ENCODE data around the gene SFMBT2. TPM values are rescaled to one million over a fixed set of nuclear protein-coding genes. Genes with fewer than 3 reads are reported as not detected.

Gene SFMBT2
- total RNA-seq, 1 experiment from 2014 or later: 14.3 TPM

DNA sequence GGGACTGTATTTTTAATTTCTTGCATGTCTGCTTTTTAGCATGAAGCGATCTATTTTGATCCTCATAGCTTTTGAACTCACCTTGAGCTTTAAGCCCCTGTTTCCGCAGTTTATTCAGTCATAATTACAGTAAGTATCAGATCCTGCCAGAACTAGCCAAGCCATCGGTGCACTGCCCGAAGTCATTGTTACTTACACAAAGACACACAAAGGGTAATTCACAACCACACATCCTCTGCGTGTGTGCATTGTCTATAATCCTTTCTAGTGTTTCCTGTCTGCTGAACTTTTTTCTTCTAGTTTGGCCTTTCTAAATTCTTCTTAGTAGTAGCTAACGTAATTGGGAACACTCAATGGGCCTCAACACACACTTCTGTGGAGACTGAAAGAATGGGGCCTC is 133.0 kb downstream of the SFMBT2 start (continued):
- TF ChIP-seq, protein P1, sequence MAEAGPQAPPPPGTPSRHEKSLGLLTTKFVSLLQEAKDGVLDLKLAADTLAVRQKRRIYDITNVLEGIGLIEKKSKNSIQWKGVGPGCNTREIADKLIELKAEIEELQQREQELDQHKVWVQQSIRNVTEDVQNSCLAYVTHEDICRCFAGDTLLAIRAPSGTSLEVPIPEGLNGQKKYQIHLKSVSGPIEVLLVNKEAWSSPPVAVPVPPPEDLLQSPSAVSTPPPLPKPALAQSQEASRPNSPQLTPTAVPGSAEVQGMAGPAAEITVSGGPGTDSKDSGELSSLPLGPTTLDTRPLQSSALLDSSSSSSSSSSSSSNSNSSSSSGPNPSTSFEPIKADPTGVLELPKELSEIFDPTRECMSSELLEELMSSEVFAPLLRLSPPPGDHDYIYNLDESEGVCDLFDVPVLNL (CRISPR knock-in tag; IDR thresholded peaks at IDR 0.05; ENCODE audit: borderline replicate concordance, low read depth): no peak
- TF ChIP-seq ATF1 (CRISPR knock-in tag; IDR thresholded peaks at IDR 0.05) (no peak), MXD4 (CRISPR knock-in tag; IDR thresholded peaks at IDR 0.05; ENCODE audit: borderline replicate concordance) (no peak)
- TF ChIP-seq, protein P2, sequence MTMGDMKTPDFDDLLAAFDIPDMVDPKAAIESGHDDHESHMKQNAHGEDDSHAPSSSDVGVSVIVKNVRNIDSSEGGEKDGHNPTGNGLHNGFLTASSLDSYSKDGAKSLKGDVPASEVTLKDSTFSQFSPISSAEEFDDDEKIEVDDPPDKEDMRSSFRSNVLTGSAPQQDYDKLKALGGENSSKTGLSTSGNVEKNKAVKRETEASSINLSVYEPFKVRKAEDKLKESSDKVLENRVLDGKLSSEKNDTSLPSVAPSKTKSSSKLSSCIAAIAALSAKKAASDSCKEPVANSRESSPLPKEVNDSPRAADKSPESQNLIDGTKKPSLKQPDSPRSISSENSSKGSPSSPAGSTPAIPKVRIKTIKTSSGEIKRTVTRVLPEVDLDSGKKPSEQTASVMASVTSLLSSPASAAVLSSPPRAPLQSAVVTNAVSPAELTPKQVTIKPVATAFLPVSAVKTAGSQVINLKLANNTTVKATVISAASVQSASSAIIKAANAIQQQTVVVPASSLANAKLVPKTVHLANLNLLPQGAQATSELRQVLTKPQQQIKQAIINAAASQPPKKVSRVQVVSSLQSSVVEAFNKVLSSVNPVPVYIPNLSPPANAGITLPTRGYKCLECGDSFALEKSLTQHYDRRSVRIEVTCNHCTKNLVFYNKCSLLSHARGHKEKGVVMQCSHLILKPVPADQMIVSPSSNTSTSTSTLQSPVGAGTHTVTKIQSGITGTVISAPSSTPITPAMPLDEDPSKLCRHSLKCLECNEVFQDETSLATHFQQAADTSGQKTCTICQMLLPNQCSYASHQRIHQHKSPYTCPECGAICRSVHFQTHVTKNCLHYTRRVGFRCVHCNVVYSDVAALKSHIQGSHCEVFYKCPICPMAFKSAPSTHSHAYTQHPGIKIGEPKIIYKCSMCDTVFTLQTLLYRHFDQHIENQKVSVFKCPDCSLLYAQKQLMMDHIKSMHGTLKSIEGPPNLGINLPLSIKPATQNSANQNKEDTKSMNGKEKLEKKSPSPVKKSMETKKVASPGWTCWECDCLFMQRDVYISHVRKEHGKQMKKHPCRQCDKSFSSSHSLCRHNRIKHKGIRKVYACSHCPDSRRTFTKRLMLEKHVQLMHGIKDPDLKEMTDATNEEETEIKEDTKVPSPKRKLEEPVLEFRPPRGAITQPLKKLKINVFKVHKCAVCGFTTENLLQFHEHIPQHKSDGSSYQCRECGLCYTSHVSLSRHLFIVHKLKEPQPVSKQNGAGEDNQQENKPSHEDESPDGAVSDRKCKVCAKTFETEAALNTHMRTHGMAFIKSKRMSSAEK (CRISPR knock-in tag; IDR thresholded peaks at IDR 0.05; ENCODE audit: borderline replicate concordance): no peak

DNA sequence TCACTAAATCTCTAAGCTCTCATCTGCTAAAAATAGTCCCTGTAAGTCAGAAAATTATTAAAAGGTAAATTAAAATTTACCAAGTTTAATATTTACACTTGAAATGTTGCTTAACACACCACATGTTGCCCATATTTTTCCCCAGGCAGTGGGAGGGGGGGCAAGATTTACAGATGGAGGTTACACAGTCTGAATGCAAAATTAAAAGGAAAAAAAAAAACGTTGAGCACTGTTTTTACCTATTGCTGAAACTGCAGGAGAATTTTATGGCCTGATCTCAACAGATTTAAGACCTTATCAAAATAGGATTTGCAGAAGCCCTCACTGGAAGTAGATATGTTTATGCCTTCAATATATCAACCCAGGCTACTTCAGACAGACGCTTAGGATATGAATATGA is 133.4 kb downstream of the SFMBT2 start:
- peaks cover 20% of the 10 kb centered on the region for H3K4me1 Mint-ChIP-seq
- ChIA-PET POLR2A (no interaction called here), CTCF (no interaction called here)
- no peaks in the 10 kb centered on the region for H3K9me3 Mint-ChIP-seq
- H3K4me3 Mint-ChIP-seq: no peak overlapping the region
- no peaks in the 10 kb centered on the region for H3K27me3 Mint-ChIP-seq (ENCODE audit: low read depth)
- DNase-seq (ENCODE audit: low spot score): no peak
- no peak for TF ChIP-seq SOX15 (CRISPR knock-in tag; IDR thresholded peaks at IDR 0.05)
- no peak for ATAC-seq
- H3K36me3 Mint-ChIP-seq: no peaks in the 10 kb centered on the region
- no peak overlapping the region for H3K27ac Mint-ChIP-seq

DNA sequence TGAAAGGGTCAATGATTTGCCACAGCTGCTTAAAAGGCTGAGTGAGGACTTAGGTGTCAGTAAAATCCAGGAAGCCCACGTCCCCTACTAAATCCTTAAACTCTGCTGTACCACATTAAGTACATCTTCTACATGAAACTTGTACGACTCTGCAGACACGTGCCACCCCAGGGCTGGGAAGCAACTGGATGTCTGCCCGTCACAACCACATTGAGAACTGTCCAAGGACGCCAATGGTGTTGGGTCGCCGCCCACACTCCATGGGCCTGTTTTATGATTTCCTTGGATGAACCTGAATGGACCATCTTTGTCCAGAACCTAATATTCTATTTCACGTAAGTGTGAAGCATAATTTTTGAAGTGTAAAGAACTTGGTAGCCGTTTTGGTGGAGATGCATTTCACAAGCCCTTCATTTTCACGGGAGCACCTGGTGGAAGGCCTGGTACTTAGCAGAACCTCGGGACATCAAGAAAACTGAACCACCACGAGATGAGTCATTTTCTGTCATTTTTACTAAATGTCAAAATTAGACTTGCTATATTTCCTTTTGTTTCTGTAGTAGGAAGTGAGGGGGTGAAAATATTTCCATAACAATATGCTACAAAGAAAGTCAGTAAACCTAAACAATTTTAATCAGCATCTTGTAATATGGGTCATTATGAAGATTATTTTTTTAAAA is 134.9 kb downstream of the SFMBT2 start:
- H3K27ac Mint-ChIP-seq: no peak overlapping the region

More for the DNA sequence above, 134.9 kb downstream of the SFMBT2 start:
- H3K27me3 Mint-ChIP-seq (ENCODE audit: low read depth): no peaks in the 10 kb centered on the region
- H3K4me1 Mint-ChIP-seq: peaks cover 20% of the 10 kb centered on the region
- no peaks in the 10 kb centered on the region for H3K36me3 Mint-ChIP-seq
- H3K4me3 Mint-ChIP-seq: no peak overlapping the region
- POLR2A ChIA-PET: no interaction called here
- no peaks in the 10 kb centered on the region for H3K9me3 Mint-ChIP-seq
- ATAC-seq (no peak), DNase-seq (ENCODE audit: low spot score) (no peak)
- CTCF ChIA-PET: no interaction called here
- TF ChIP-seq, protein P3, sequence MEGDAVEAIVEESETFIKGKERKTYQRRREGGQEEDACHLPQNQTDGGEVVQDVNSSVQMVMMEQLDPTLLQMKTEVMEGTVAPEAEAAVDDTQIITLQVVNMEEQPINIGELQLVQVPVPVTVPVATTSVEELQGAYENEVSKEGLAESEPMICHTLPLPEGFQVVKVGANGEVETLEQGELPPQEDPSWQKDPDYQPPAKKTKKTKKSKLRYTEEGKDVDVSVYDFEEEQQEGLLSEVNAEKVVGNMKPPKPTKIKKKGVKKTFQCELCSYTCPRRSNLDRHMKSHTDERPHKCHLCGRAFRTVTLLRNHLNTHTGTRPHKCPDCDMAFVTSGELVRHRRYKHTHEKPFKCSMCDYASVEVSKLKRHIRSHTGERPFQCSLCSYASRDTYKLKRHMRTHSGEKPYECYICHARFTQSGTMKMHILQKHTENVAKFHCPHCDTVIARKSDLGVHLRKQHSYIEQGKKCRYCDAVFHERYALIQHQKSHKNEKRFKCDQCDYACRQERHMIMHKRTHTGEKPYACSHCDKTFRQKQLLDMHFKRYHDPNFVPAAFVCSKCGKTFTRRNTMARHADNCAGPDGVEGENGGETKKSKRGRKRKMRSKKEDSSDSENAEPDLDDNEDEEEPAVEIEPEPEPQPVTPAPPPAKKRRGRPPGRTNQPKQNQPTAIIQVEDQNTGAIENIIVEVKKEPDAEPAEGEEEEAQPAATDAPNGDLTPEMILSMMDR (IDR thresholded peaks at IDR 0.05): no peak
- TF ChIP-seq ELF4 (CRISPR knock-in tag; IDR thresholded peaks at IDR 0.05; ENCODE audit: low read depth): no peak
- TF ChIP-seq, protein P4, sequence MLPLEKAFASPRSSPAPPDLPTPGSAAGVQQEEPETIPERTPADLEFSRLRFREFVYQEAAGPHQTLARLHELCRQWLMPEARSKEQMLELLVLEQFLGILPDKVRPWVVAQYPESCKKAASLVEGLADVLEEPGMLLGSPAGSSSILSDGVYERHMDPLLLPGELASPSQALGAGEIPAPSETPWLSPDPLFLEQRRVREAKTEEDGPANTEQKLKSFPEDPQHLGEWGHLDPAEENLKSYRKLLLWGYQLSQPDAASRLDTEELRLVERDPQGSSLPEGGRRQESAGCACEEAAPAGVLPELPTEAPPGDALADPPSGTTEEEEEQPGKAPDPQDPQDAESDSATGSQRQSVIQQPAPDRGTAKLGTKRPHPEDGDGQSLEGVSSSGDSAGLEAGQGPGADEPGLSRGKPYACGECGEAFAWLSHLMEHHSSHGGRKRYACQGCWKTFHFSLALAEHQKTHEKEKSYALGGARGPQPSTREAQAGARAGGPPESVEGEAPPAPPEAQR (CRISPR knock-in tag; IDR thresholded peaks at IDR 0.05): no peak
- TF ChIP-seq ZNF263 (CRISPR knock-in tag; IDR thresholded peaks at IDR 0.05; ENCODE audit: low read depth): no peak
- TF ChIP-seq, protein P5, sequence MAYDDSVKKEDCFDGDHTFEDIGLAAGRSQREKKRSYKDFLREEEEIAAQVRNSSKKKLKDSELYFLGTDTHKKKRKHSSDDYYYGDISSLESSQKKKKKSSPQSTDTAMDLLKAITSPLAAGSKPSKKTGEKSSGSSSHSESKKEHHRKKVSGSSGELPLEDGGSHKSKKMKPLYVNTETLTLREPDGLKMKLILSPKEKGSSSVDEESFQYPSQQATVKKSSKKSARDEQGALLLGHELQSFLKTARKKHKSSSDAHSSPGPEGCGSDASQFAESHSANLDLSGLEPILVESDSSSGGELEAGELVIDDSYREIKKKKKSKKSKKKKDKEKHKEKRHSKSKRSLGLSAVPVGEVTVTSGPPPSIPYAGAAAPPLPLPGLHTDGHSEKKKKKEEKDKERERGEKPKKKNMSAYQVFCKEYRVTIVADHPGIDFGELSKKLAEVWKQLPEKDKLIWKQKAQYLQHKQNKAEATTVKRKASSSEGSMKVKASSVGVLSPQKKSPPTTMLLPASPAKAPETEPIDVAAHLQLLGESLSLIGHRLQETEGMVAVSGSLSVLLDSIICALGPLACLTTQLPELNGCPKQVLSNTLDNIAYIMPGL (CRISPR knock-in tag; IDR thresholded peaks at IDR 0.05): no peak
